Neuron (in vitro differentiated cells): ENCODE measurements around the gene PARD3.

Source experiments
- H2AFZ ChIP-seq: one replicate; pipeline ENCODE4 v1.6.1; 2013; ENCODE audit warnings: low read depth, mild to moderate bottlenecking, inconsistent platforms, low read length, moderate library complexity
- H3K27me3 ChIP-seq: one replicate; pipeline ENCODE4 v1.6.1; 2013; ENCODE audit warnings: low read length; ENCODE audit not compliant: insufficient read depth
- H3K36me3 ChIP-seq: one replicate; pipeline ENCODE4 v1.6.1; 2013; ENCODE audit warnings: low read length; ENCODE audit not compliant: insufficient read depth
- H3K4me1 ChIP-seq: one replicate; pipeline ENCODE4 v1.6.1; 2013; ENCODE audit warnings: low read length; ENCODE audit not compliant: insufficient read depth
- H3K4me3 ChIP-seq: 2 replicates; pipeline ENCODE4 v1.5.1; 2013; ENCODE audit warnings: mild to moderate bottlenecking, low read length, moderate library complexity
- H3K9me3 ChIP-seq: one replicate; pipeline ENCODE4 v1.6.1; 2013; ENCODE audit warnings: low read length

Gene PARD3

GRCh38 chr10:34251177-34251576 is 563.9 kb downstream of the PARD3 start:
- Histone ChIP-seq H3K9me3 (no peaks in the 10 kb centered on the region), H2AFZ (no peak overlapping the region), H3K36me3 (no peaks in the 10 kb centered on the region), H3K4me3 (no peak overlapping the region), H3K27me3 (no peaks in the 10 kb centered on the region), H3K4me1 (no peaks in the 10 kb centered on the region)

GRCh38 chr10:34250722-34251121 is 564.4 kb downstream of the PARD3 start:
- Histone ChIP-seq H3K4me3 (no peak overlapping the region), H3K9me3 (no peaks in the 10 kb centered on the region), H3K27me3 (no peaks in the 10 kb centered on the region), H3K36me3 (no peaks in the 10 kb centered on the region), H2AFZ (no peak overlapping the region), H3K4me1 (no peaks in the 10 kb centered on the region)

GRCh38 chr10:34249634-34250033 is 565.5 kb downstream of the PARD3 start:
- no peak overlapping the region for H2AFZ ChIP-seq
- H3K4me1 ChIP-seq, result no peaks in the 10 kb centered on the region
- H3K4me3 ChIP-seq, result no peak overlapping the region
- no peaks in the 10 kb centered on the region for H3K27me3 ChIP-seq
- H3K9me3 ChIP-seq, result no peaks in the 10 kb centered on the region
- no peaks in the 10 kb centered on the region for H3K36me3 ChIP-seq

GRCh38 chr10:34247560-34247959 is 567.5 kb downstream of the PARD3 start:
- Histone ChIP-seq H3K27me3 (no peaks in the 10 kb centered on the region), H3K9me3 (no peaks in the 10 kb centered on the region), H3K36me3 (no peaks in the 10 kb centered on the region), H3K4me3 (no peak overlapping the region), H2AFZ (no peak overlapping the region), H3K4me1 (no peaks in the 10 kb centered on the region)

- no peak overlapping the region for H2AFZ ChIP-seq
- no peak overlapping the region for H3K4me3 ChIP-seq
- H3K27me3 ChIP-seq, result no peaks in the 10 kb centered on the region
- no peaks in the 10 kb centered on the region for H3K4me1 ChIP-seq
- H3K9me3 ChIP-seq, result no peaks in the 10 kb centered on the region
- H3K36me3 ChIP-seq, result no peaks in the 10 kb centered on the region
Observed at GRCh38 chr10:34244756-34245484, 570.2 kb downstream of the PARD3 start.

- no peaks in the 10 kb centered on the region for H3K36me3 ChIP-seq
Observed at GRCh38 chr10:34241226-34242000, 573.7 kb downstream of the PARD3 start.

GRCh38 chr10:34240039-34240438 is 575.1 kb downstream of the PARD3 start:
- no peaks in the 10 kb centered on the region for H3K27me3 ChIP-seq
- H3K4me3 ChIP-seq, result no peak overlapping the region
- peaks cover 30% of the 10 kb centered on the region for H3K4me1 ChIP-seq
- H3K9me3 ChIP-seq, result no peaks in the 10 kb centered on the region
- no peak overlapping the region for H2AFZ ChIP-seq
- H3K36me3 ChIP-seq, result no peaks in the 10 kb centered on the region

More at GRCh38 chr10:34241226-34242000, 573.7 kb downstream of the PARD3 start:
- Histone ChIP-seq H3K4me1 (peaks cover 21% of the 10 kb centered on the region), H2AFZ (no peak overlapping the region), H3K4me3 (no peak overlapping the region), H3K27me3 (no peaks in the 10 kb centered on the region), H3K9me3 (no peaks in the 10 kb centered on the region)

- no peak overlapping the region for H3K4me3 ChIP-seq
- no peaks in the 10 kb centered on the region for H3K27me3 ChIP-seq
- peaks cover 30% of the 10 kb centered on the region for H3K4me1 ChIP-seq
- no peaks in the 10 kb centered on the region for H3K9me3 ChIP-seq
- H2AFZ ChIP-seq, result no peak overlapping the region
- H3K36me3 ChIP-seq, result no peaks in the 10 kb centered on the region
Observed at GRCh38 chr10:34237898-34238455, 577.1 kb downstream of the PARD3 start.

- Histone ChIP-seq H3K9me3 (no peaks in the 10 kb centered on the region), H3K4me3 (no peak overlapping the region), H2AFZ (no peak overlapping the region), H3K4me1 (peaks cover 30% of the 10 kb centered on the region), H3K27me3 (no peaks in the 10 kb centered on the region), H3K36me3 (no peaks in the 10 kb centered on the region)
Observed at GRCh38 chr10:34236931-34237330, 578.2 kb downstream of the PARD3 start.

GRCh38 chr10:34235164-34235832 is 579.8 kb downstream of the PARD3 start:
- H3K9me3 ChIP-seq, result no peaks in the 10 kb centered on the region
- H3K4me1 ChIP-seq, result peaks cover 36% of the 10 kb centered on the region
- H3K36me3 ChIP-seq, result no peaks in the 10 kb centered on the region
- no peak overlapping the region for H3K4me3 ChIP-seq
- H3K27me3 ChIP-seq, result no peaks in the 10 kb centered on the region
- no peak overlapping the region for H2AFZ ChIP-seq

- Histone ChIP-seq H3K4me1 (peaks cover 25% of the 10 kb centered on the region), H3K4me3 (no peak overlapping the region), H2AFZ (no peak overlapping the region), H3K9me3 (no peaks in the 10 kb centered on the region), H3K36me3 (no peaks in the 10 kb centered on the region), H3K27me3 (no peaks in the 10 kb centered on the region)
Observed at GRCh38 chr10:34232481-34232880, 582.6 kb downstream of the PARD3 start.

- Histone ChIP-seq H3K36me3 (no peaks in the 10 kb centered on the region), H3K9me3 (no peaks in the 10 kb centered on the region), H3K4me3 (no peak overlapping the region), H2AFZ (no peak overlapping the region), H3K4me1 (peaks cover 17% of the 10 kb centered on the region), H3K27me3 (no peaks in the 10 kb centered on the region)
Observed at GRCh38 chr10:34231441-34232180, 583.5 kb downstream of the PARD3 start.
